Measurements from ENCODE around the gene CNTN6.

CNTN6 gene

DNA sequence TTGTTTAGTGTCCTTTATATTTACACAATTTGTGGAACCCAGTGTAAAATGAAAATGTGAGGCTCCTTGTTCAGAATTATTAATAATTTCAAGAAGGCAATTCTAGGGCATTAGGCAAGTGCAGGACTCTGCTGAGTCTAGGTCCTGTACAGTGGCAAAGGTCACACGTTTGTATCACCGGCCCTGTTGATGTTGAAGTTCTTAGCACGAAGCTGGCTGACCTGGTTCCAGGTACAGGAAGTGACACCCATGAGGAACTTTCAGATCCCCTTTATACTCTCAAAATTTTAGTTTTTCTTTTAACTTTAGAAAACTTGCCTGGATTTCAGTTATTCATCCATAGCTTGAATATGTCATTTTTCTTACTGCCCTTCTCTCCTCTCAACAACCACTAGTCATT, 349.4 kb downstream of the CNTN6 start:
- TF ChIP-seq ZFX (IDR thresholded peaks at IDR 0.05; ENCODE audit: borderline replicate concordance) = no peak
- no peak for TF ChIP-seq CTCF (IDR thresholded peaks at IDR 0.05)
- H3K27ac ChIP-seq = no peak overlapping the region

DNA sequence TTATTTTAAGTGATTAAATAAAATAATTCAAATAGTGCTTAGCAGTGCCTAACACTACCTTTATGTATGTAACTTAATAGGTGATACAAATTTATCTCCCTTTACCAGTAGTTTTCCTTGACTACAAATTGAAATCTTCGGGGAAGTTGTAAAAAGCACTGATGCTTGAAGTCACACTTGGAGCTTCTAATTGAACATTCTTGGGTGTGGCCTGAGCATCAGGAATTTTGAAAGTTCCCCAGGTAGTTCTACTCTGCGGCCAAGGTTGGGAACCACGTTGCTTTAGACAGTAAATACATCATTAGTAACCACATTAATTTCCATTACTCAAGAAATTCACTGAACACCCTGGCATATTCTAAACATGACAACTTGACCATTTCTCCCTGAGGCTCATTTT, 351.4 kb downstream of the CNTN6 start:
- no peak for TF ChIP-seq ZFX (IDR thresholded peaks at IDR 0.05; ENCODE audit: borderline replicate concordance)
- no peak for TF ChIP-seq CTCF (IDR thresholded peaks at IDR 0.05)
- no peak overlapping the region for H3K27ac ChIP-seq

DNA sequence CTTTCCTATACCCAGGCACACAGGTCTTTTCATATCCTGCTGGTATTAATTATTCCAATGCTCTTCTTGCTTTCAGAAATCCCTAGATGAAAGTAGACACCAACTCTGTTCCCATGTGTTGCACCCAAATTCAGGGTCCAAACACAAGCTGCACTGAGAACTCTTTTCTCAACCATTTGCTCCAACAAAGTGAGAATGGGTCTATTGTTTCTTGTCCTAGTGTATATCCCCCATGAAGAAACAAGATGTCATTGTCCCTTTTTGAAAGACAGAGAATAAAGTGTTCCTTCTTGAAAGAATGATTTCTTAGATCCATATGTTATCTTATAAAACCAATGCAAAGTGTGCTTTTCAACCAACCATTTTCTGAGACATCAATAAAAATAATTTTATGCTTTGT, 353.7 kb downstream of the CNTN6 start:
- H3K27ac ChIP-seq = no peak overlapping the region
- TF ChIP-seq CTCF (IDR thresholded peaks at IDR 0.05) = no peak
- no peak for TF ChIP-seq ZFX (IDR thresholded peaks at IDR 0.05; ENCODE audit: borderline replicate concordance)

GRCh38 chr3:1447452-1447851, 354.6 kb downstream of the CNTN6 start:
- TF ChIP-seq ZFX (IDR thresholded peaks at IDR 0.05; ENCODE audit: borderline replicate concordance) = no peak
- TF ChIP-seq CTCF (IDR thresholded peaks at IDR 0.05) = no peak

DNA sequence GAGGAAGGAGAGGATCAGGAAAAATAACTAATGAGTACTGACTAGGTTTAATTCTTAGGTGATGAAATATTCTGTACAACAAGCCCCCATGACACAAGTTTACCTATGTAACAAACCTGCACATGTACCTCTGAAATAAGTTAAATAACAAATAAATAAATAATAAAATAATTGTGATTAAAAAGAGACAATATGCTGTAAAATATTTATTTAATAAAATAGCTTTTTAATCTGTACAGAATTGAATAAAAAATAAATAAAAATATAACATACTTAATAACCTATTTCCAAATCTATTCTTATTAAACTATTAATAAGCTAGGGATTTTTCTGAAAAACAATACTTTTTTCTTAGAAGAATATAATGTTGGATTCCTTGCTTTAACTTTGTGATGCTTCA, 355.6 kb downstream of the CNTN6 start:
- no peak overlapping the region for H3K27ac ChIP-seq
- TF ChIP-seq ZFX (IDR thresholded peaks at IDR 0.05; ENCODE audit: borderline replicate concordance) = no peak
- TF ChIP-seq CTCF (IDR thresholded peaks at IDR 0.05) = no peak

More at GRCh38 chr3:1447452-1447851, 354.6 kb downstream of the CNTN6 start:
- H3K27ac ChIP-seq = no peak overlapping the region
